ENCODE results near the gene FOCAD.

DNA sequence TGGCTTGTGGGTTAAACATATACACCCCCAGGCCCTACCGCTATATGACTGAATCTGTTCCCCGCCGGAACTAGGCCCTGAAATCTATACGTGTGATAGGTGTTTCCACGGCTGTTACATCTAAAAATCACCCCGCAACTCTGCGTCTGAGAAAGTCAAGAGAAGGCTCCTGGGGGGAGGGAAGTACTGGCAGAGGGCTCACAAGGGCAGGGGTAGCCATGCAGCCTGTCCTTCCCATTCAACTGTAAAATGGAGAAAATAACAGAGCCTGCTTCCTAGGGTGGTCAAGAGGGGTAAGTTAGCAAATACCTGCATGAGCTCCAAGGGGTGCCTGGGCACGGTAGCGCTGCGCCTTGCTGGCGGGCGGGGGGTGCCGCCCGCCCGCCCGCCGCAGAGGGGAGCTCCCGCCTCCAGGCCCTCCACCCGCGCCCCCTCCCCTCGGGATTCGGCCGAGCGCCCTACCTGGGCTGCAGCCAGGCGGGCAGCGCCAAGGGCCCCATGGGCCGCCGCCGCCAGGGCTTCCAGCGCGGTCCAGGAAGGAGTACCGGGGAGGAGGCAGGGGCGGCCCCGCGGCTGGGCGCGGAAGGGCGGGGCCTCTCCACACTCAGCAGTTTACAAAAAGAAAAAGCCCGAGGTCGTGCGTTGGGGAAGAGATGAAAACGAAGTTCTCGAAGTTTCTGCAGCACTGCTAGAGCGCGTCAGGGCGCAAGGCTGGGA, 347.2 kb downstream of the FOCAD start, which contains the start of gene HACD4:
- TF ChIP-seq, protein P1, sequence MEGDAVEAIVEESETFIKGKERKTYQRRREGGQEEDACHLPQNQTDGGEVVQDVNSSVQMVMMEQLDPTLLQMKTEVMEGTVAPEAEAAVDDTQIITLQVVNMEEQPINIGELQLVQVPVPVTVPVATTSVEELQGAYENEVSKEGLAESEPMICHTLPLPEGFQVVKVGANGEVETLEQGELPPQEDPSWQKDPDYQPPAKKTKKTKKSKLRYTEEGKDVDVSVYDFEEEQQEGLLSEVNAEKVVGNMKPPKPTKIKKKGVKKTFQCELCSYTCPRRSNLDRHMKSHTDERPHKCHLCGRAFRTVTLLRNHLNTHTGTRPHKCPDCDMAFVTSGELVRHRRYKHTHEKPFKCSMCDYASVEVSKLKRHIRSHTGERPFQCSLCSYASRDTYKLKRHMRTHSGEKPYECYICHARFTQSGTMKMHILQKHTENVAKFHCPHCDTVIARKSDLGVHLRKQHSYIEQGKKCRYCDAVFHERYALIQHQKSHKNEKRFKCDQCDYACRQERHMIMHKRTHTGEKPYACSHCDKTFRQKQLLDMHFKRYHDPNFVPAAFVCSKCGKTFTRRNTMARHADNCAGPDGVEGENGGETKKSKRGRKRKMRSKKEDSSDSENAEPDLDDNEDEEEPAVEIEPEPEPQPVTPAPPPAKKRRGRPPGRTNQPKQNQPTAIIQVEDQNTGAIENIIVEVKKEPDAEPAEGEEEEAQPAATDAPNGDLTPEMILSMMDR (conservative IDR thresholded peaks at IDR 0.05; ENCODE audit: low read depth, low read length), result no peak
- no peak for TF ChIP-seq EZH2 (IDR thresholded peaks at IDR 0.05; ENCODE audit: low read length, unreplicated experiment)

Measured in PC-3 (cell line).